ENCODE data around the gene MEGF6. TPM values are rescaled to one million over a fixed set of nuclear protein-coding genes. Genes with fewer than 3 reads are reported as not detected.

MEGF6 gene
- total RNA-seq, 1 donor from 2014 or later, result 198 TPM

GRCh38 chr1:3494321-3495308 is 116.7 kb downstream of the MEGF6 start:
- no peak for DNase-seq (ENCODE audit: low spot score)
- TF ChIP-seq CTCF (IDR thresholded peaks at IDR 0.05; ENCODE audit: unreplicated experiment), result no peak
- H3K9me3 Mint-ChIP-seq (ENCODE audit: unreplicated experiment), result no peaks in the 10 kb centered on the region
- H3K4me3 Mint-ChIP-seq (ENCODE audit: unreplicated experiment), result no peak overlapping the region
- H3K36me3 Mint-ChIP-seq (ENCODE audit: low read depth, unreplicated experiment), result no peaks in the 10 kb centered on the region
- H3K27me3 Mint-ChIP-seq (ENCODE audit: unreplicated experiment), result peaks cover 9% of the 10 kb centered on the region
- H3K4me1 Mint-ChIP-seq (ENCODE audit: unreplicated experiment), result no peaks in the 10 kb centered on the region
- H3K27ac Mint-ChIP-seq (ENCODE audit: unreplicated experiment), result no peak overlapping the region

- Mint-ChIP-seq H3K9me3 (ENCODE audit: unreplicated experiment) (no peaks in the 10 kb centered on the region), H3K36me3 (ENCODE audit: low read depth, unreplicated experiment) (peaks cover 15% of the 10 kb centered on the region), H3K27me3 (ENCODE audit: unreplicated experiment) (peaks cover 19% of the 10 kb centered on the region), H3K4me1 (ENCODE audit: unreplicated experiment) (no peaks in the 10 kb centered on the region), H3K27ac (ENCODE audit: unreplicated experiment) (no peak overlapping the region), H3K4me3 (ENCODE audit: unreplicated experiment) (no peak overlapping the region)
- no peak for TF ChIP-seq CTCF (IDR thresholded peaks at IDR 0.05; ENCODE audit: unreplicated experiment)
- DNase-seq (ENCODE audit: low spot score), result no peak
Observed at GRCh38 chr1:3492545-3493246, 118.6 kb downstream of the MEGF6 start.

- DNase-seq (ENCODE audit: low spot score), result peak; percentile 88
- peaks cover 15% of the 10 kb centered on the region for H3K36me3 Mint-ChIP-seq (ENCODE audit: low read depth, unreplicated experiment)
- peak; percentile 100 for TF ChIP-seq CTCF (IDR thresholded peaks at IDR 0.05; ENCODE audit: unreplicated experiment)
- peaks cover 19% of the 10 kb centered on the region for H3K27me3 Mint-ChIP-seq (ENCODE audit: unreplicated experiment)
- no peak overlapping the region for H3K4me3 Mint-ChIP-seq (ENCODE audit: unreplicated experiment)
- no peaks in the 10 kb centered on the region for H3K9me3 Mint-ChIP-seq (ENCODE audit: unreplicated experiment)
- H3K4me1 Mint-ChIP-seq (ENCODE audit: unreplicated experiment), result no peaks in the 10 kb centered on the region
- peak overlapping the region; percentile 42 for H3K27ac Mint-ChIP-seq (ENCODE audit: unreplicated experiment)
Observed at GRCh38 chr1:3491291-3492246, 119.7 kb downstream of the MEGF6 start.

- H3K9me3 Mint-ChIP-seq (ENCODE audit: unreplicated experiment), result no peaks in the 10 kb centered on the region
- peaks cover 16% of the 10 kb centered on the region for H3K36me3 Mint-ChIP-seq (ENCODE audit: low read depth, unreplicated experiment)
- no peak for DNase-seq (ENCODE audit: low spot score)
- H3K27me3 Mint-ChIP-seq (ENCODE audit: unreplicated experiment), result peaks cover 21% of the 10 kb centered on the region
- no peak overlapping the region for H3K4me3 Mint-ChIP-seq (ENCODE audit: unreplicated experiment)
- H3K4me1 Mint-ChIP-seq (ENCODE audit: unreplicated experiment), result no peaks in the 10 kb centered on the region
- no peak overlapping the region for H3K27ac Mint-ChIP-seq (ENCODE audit: unreplicated experiment)
- no peak for TF ChIP-seq CTCF (IDR thresholded peaks at IDR 0.05; ENCODE audit: unreplicated experiment)
Observed at GRCh38 chr1:3490046-3490745, 121.1 kb downstream of the MEGF6 start.

Measured in endothelial cell (in vitro differentiated cells).